HG03460 (cell line): ENCODE measurements around the gene ELFN2.

Experiments
- ATAC-seq: cut with Tn5 transposase; IDR thresholded peaks from one replicate; pipeline ENCODE4 v1.9.1; 2021; ENCODE audit not compliant: unreplicated experiment

ELFN2 gene

DNA sequence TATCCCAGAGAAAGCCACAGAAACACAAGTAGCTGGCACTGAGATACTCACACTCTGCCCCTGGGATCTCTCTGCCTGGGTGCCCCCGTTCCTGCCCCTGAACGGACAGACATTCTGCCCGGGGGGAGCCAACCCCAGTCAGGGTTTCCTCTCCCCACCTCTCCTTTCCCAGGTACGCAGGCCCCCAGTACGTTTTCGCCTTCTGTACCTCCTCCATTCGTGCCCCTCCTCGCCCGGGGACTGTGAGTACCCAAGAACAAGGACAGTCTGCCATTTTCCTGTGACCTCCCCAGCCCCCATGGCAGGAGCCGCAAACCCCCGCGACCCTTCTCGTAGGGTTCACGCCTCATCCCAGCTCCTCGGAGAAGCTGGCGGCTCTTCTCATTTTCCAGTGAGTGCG is 29.1 kb upstream of the ELFN2 start:
- no peak for ATAC-seq

DNA sequence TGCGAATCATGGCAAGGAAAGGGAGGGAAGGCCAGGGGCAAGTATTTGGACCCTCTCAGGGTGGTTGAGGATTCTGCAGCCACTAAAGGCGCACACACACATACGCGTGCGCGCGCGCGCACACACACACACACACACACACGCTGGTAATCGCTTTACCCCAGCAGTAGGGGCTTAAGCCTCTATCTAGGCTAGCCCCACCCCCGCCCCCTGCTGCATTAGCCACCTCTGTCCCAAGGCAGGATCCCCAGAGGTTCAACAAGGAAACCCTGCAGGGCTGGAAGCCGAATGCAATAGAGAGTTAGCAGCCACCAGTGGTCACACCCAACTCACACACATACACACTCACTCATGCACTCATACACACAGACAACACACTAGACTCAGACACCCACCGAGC is 28.6 kb upstream of the ELFN2 start:
- ATAC-seq = no peak

GRCh38 chr22:37454857-37455686 is 27.8 kb upstream of the ELFN2 start:
- no peak for ATAC-seq

DNA sequence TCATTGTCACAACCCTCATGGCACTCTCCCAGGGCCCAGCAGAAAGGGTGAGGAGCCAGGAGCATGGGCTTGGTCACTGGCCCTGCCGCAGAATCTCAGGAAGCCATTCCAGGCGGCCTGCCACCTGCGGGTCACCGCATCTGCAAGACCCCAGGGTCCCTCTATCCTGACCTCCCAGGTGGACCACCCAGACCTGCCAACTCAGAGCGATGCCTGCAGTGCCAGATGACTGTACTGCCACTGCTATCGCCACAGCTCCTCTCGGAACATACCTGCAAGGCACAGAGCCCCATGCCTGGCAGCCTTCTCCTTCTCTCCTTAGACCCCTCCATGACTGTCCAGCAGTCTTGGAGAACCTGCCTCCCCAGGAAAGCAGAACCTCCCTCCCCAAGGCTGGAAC is 26.4 kb upstream of the ELFN2 start:
- ATAC-seq = no peak

- ATAC-seq = no peak
Measured at GRCh38 chr22:37451218-37451617, 23.9 kb upstream of the ELFN2 start.

DNA sequence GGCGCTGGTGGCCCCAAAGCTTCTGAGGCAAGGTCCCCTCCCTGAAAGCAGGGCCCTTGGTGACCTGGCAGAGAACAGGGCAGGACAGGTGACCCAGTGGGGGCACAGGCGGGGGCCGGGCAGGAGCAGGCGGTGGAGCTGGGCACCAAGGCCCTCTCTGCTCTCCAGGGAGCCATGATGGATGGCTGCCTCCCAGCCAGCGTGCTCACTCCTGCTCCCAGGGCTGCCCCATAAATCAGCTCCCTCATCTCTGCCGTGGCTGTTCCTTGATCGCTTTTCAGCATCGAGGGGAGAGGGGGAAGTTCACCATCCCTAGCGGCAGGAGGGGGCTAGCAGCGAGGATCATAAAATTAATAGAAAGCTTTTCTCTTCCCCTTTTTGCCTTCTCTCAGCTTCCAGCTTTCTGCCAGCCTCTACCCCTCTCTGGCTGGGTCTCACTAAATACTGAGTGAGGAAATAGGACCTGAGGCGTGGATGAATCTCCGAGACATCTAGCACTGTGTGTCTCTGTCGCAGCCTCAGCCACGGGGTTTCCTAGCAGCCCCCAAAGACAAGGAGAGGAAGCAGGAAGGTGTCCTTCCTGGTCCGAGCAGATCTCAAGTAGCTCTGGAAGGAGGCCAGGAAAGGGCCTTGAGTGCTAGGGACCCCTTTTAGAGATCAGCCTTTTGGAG is 22.2 kb upstream of the ELFN2 start:
- no peak for ATAC-seq

DNA sequence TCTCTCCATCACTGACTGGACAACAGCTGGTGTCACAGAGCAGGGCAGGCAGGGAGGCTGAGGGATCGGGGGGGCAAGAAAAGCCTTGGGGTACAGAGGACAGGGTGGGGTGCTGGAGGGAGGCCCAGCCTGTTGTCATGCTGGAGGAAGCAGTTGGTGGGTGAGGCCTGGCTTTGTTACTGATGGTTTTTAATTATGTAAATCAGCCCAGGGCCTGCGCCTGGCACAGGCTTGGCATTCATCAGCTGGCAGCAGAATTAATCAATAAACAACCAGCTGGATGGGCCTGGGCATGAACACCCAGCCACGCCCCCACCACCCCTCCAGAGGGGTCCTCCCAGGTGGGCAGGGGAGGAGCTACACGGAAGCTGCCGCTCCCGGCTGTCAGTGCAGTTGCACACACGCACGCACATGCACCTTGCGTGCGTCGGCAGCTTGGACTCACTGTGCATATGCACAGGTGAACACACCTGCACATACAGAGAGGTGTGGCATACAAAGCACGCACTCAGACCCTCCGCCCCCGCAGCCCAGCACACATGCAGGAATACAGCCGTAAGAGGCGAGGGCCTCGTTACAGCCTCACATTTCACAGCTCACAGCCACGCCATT is 21.3 kb upstream of the ELFN2 start:
- no peak for ATAC-seq

DNA sequence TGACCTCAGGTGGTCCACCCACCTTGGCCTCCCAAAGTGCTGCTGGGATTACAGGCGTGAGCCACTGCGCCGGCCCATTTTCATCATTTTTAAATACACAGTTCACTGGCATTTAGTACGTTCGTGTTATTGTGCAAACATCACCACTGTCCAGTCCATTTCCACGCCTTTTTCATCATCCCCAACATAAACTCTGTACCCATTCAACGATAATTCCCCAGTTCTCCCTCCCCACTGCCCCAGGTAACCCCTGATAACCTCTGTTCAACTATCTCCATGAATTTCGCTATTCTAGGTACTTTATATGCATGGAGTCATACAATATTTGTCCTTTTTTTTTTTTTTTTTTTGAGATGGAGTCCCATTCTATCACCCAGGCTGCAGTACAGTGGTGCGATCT is 18.2 kb upstream of the ELFN2 start:
- ATAC-seq = no peak

DNA sequence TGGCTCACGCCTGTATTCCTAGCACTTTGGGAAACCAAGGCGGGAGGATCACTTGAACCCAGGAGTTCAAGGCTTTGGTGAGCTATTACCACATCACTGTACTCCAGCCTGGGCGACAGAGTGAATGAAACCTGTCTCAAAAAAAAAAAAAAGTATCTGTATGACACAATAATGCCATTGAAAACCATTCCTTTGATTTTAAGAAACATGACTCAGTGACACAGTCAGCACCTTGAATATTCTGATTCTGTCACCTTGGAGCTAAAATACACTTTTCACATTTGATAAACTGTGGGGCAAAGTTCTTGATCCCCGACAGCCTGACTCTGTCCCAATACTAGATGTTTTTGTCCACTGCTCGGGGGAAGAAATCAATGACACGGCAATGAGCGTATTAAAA is 16.7 kb upstream of the ELFN2 start:
- no peak for ATAC-seq

GRCh38 chr22:37443086-37443485 is 15.8 kb upstream of the ELFN2 start:
- no peak for ATAC-seq

GRCh38 chr22:37442537-37442936 is 15.3 kb upstream of the ELFN2 start:
- ATAC-seq = no peak

DNA sequence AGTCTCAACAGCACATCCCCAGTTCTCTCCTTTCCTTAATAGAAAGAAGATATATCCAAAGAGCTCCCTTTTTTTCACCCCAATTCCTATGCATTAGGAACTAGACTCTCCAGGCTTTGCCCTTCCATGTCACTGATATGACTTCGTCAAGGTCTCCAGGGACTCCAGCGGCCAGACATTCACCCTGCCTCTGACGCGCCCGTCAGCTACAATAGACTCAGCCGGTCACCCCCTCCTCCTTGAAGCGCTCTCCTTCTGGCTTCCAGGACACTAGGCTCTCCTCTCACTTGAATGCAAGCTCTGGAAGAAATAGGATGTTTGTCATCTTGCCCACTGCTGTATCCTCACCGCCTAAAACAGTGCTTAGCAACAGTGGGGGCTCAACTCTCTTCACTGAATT is 14.9 kb upstream of the ELFN2 start:
- ATAC-seq = no peak

- no peak for ATAC-seq
Measured at GRCh38 chr22:37440875-37441274, 13.6 kb upstream of the ELFN2 start.

GRCh38 chr22:37439347-37439746 is 12.1 kb upstream of the ELFN2 start:
- no peak for ATAC-seq

GRCh38 chr22:37435970-37436603 is 8.8 kb upstream of the ELFN2 start:
- no peak for ATAC-seq

GRCh38 chr22:37433786-37434185 is 6.5 kb upstream of the ELFN2 start:
- ATAC-seq = no peak

GRCh38 chr22:37432708-37433054 is 5.4 kb upstream of the ELFN2 start:
- no peak for ATAC-seq

DNA sequence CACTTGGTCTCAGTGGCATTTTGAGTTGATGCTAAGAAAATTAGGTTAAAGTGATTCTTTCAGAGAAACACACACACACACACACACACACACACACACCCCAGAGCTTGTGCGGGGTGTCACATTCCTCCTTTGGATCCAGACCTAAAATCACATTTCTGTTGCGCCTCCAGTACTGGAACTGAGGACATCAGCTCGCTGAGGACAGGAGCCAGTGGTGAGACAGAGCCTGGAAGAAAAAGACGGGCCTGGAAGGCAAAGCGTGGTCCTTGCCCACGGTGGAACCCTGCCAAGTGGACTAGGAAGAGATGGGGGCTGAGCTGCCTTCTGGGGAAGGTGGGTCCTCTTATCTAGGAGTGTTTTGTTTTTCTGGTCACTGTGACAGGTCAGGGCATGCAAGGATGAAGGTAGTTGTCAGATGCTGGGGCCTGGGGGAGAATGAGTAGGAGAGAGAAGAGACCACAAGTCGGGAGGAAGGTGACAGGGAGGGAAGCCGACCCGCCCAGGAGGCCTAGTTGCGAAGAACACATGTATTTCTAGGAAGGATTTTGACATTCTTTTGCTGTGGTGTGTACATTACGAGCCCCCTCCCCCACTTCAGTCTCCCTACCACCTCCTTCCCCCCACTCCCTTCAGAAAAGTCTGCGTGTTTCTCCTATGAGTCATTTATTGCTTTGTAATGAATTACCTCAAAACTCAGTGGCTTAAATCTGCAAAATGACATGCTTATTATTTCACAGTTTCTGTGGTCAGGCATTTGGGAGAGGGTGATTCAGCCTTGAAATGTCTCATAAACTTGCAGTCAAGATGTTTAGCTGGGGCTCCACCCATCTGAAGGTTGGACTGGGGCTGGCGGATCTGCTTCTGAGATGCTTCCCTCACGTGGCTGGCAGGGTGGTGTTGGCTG is 4.8 kb upstream of the ELFN2 start:
- no peak for ATAC-seq

GRCh38 chr22:37431366-37431765 is 4.1 kb upstream of the ELFN2 start:
- no peak for ATAC-seq

- no peak for ATAC-seq
Measured at GRCh38 chr22:37430941-37431340, 3.7 kb upstream of the ELFN2 start.
